SK-N-SH (cell line): ENCODE results near the gene VGLL4.

ENCODE experiments used
- ELF1 ChIP-seq: IDR thresholded peaks from 2 replicates; pipeline ENCODE4 v1.4.0; 2012
- EZH2phosphoT487 ChIP-seq: fragments of 200-600 bp; sonication (generic); IDR thresholded peaks from 2 replicates; pipeline ENCODE4 v1.6.1; 2017; ENCODE audit warnings: low read depth, mixed run types, mild to moderate bottlenecking, antibody characterized with exemption, moderate library complexity, borderline replicate concordance
- JUND ChIP-seq: IDR thresholded peaks from 2 replicates; pipeline ENCODE4 v1.4.0; 2012
- POLR2AphosphoS5 ChIP-seq: IDR thresholded peaks from 2 replicates; pipeline ENCODE4 v1.6.1; 2012; ENCODE audit warnings: low read depth, low read length
- YY1 ChIP-seq: IDR thresholded peaks from 2 replicates; pipeline ENCODE4 v1.4.0; 2012; ENCODE audit warnings: low read depth, mild to moderate bottlenecking
- TF ChIP-seq, protein P1 (sequence below): fragments of 200-600 bp; sonication (generic); IDR thresholded peaks from 2 replicates; pipeline ENCODE4 v1.6.1; 2017; ENCODE audit warnings: antibody characterized with exemption, mild to moderate bottlenecking, moderate library complexity
- TF ChIP-seq, protein P2 (sequence below): IDR thresholded peaks from 2 replicates; pipeline ENCODE4 v1.4.0; 2012; ENCODE audit warnings: low read depth
- TF ChIP-seq, protein P3 (sequence below): fragments of 150-350 bp; IDR thresholded peaks from 2 replicates; pipeline ENCODE4 v1.6.1; 2017; ENCODE audit warnings: antibody characterized with exemption, low read length, low read depth, borderline replicate concordance

DNA sequence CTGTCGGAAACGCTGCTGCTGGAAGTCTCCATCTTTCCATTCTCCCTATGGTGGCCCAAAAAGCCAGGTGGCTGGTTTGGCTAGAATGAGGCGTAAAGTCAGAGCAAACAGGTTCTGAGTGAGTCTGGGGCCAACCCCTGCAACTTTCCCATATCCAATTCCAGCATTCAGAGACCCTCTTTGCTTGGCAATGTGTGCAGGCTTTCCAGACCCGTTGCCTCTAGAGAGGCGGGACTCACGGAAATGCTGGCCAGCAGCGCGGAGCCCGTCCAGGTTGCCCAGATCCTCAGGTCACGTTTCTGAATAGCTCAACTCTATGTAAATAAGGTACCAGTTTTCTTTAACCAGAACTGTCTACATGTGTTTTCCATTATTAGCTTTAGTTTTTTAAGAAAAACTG lies 68.0 kb downstream of the VGLL4 start:
- TF ChIP-seq, protein P1, sequence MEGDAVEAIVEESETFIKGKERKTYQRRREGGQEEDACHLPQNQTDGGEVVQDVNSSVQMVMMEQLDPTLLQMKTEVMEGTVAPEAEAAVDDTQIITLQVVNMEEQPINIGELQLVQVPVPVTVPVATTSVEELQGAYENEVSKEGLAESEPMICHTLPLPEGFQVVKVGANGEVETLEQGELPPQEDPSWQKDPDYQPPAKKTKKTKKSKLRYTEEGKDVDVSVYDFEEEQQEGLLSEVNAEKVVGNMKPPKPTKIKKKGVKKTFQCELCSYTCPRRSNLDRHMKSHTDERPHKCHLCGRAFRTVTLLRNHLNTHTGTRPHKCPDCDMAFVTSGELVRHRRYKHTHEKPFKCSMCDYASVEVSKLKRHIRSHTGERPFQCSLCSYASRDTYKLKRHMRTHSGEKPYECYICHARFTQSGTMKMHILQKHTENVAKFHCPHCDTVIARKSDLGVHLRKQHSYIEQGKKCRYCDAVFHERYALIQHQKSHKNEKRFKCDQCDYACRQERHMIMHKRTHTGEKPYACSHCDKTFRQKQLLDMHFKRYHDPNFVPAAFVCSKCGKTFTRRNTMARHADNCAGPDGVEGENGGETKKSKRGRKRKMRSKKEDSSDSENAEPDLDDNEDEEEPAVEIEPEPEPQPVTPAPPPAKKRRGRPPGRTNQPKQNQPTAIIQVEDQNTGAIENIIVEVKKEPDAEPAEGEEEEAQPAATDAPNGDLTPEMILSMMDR: no peak
- TF ChIP-seq ELF1: no peak
- no peak for TF ChIP-seq POLR2AphosphoS5
- no peak for TF ChIP-seq EZH2phosphoT487
- TF ChIP-seq, protein P2, sequence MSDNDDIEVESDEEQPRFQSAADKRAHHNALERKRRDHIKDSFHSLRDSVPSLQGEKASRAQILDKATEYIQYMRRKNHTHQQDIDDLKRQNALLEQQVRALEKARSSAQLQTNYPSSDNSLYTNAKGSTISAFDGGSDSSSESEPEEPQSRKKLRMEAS: no peak
- TF ChIP-seq YY1: no peak
- TF ChIP-seq, protein P3, sequence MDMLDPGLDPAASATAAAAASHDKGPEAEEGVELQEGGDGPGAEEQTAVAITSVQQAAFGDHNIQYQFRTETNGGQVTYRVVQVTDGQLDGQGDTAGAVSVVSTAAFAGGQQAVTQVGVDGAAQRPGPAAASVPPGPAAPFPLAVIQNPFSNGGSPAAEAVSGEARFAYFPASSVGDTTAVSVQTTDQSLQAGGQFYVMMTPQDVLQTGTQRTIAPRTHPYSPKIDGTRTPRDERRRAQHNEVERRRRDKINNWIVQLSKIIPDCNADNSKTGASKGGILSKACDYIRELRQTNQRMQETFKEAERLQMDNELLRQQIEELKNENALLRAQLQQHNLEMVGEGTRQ: no peak
- no peak for TF ChIP-seq JUND
